ENCODE results near the gene GPD1.

Gene GPD1

GRCh38 chr12:50157259-50157658 lies 53.5 kb downstream of the GPD1 start:
- no peak overlapping the region for H3K4me3 ChIP-seq (ENCODE audit: low read depth, low read length)
- TF ChIP-seq CTCF (IDR thresholded peaks at IDR 0.05; ENCODE audit: insufficient read depth, low read depth, low read length, missing control alignments), result no peak
- DNase-seq (ENCODE audit: low read depth), result no peak

- H3K4me3 ChIP-seq (ENCODE audit: low read depth, low read length), result no peak overlapping the region
- no peak for TF ChIP-seq CTCF (IDR thresholded peaks at IDR 0.05; ENCODE audit: insufficient read depth, low read depth, low read length, missing control alignments)
- no peak for DNase-seq (ENCODE audit: low read depth)
These were observed 56.8 kb downstream of the GPD1 start for GRCh38 chr12:50160643-50161042.
